ENCODE data around the gene OSBPL1A.
A peak's percentile ranks its signal among the peaks of the same experiment; 100 is the strongest.

Gene OSBPL1A

GRCh38 chr18:24333084-24333483 lies 64.5 kb downstream of the OSBPL1A start:
- no peak for DNase-seq

GRCh38 chr18:24326211-24326610 lies 71.4 kb downstream of the OSBPL1A start:
- no peak for DNase-seq

GRCh38 chr18:24322584-24323136 lies 75.0 kb downstream of the OSBPL1A start:
- DNase-seq, result no peak

- no peak for DNase-seq
Observed at GRCh38 chr18:24321071-24321470, 76.6 kb downstream of the OSBPL1A start.

DNA sequence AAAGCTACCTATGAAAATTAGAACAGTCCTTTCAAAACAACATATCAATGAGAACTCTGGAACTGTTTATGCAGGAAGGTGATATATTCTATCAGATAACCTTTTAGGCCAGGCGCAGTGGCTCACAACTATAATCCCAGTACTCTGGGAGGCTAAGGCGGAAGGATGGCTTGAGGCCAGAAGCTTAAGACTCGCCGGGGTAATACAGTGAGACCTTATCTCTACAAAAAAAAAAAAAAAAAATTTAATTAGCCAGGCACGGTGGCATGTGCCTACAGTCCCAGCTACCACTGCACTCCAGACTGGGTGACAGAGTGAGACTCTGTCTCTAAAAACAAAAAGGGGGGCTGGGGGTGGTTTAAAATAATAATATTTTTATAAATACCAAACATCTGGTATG lies 77.9 kb downstream of the OSBPL1A start:
- DNase-seq, result no peak

DNA sequence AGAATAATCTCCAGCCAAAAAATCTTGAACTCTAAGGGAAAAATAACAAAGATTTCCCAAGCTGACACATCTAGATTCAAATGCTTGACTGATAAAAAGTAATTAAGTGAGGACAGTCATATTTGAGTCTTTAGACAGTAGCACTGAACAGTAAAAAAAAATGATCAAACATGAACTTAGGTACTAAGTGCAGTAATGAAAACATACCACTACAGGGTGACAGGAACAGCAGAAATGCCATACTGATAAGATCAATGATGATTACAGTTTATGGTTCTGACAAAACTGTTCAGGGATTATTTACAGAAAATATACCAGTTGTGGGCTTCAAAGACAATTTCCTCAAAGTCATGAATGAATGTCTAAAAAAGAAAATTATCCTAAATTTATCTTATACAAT lies 80.3 kb downstream of the OSBPL1A start:
- no peak for DNase-seq

- DNase-seq, result no peak
Observed at GRCh38 chr18:24315170-24315569, 82.5 kb downstream of the OSBPL1A start.

GRCh38 chr18:24306201-24306600 lies 91.4 kb downstream of the OSBPL1A start:
- no peak for DNase-seq

- DNase-seq, result no peak
Observed at GRCh38 chr18:24300703-24301102, 96.9 kb downstream of the OSBPL1A start.

DNA sequence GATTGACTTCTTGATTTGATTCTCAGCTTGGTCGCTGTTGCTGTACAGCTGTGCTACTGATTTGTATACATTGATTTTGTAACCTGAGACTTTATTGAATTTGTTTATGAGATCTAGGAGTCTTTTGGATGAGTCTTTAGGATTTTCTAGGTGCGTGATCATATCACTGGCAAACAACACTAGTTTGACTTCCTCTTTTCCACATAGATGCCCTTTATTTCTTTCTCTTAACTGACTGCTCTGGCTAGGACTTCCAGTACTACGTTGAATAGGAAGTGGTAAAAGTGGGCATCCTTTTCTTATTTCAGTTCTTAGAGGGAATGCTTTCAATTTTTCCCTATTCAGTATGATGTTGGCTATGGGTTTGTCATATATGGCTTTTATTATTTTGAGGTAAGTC lies 101.3 kb downstream of the OSBPL1A start:
- DNase-seq, result no peak

GRCh38 chr18:24293254-24293653 lies 104.4 kb downstream of the OSBPL1A start:
- DNase-seq, result no peak

DNA sequence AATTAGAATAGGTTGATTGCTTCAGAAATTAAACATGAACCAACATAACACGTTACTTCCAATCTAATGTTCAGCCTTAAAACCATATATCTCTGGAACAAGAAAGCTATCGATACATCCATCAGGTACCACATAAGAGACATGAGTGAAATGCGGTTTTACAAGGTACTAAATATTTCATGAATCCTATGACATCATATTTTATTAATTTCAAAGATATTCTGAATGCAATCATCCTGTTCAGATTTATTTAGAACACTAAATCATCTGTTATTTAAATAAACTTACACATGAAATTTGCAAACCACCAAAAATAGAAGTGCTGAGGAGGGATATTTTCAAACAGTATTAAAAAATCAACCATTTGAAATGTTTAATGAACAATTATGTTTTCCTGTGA lies 119.0 kb downstream of the OSBPL1A start:
- no peak for DNase-seq

GRCh38 chr18:24277516-24278195 lies 120.0 kb downstream of the OSBPL1A start:
- DNase-seq, result no peak

GRCh38 chr18:24276994-24277393 lies 120.6 kb downstream of the OSBPL1A start:
- no peak for DNase-seq

- DNase-seq, result no peak
Observed at GRCh38 chr18:24274837-24275236, 122.8 kb downstream of the OSBPL1A start.

DNA sequence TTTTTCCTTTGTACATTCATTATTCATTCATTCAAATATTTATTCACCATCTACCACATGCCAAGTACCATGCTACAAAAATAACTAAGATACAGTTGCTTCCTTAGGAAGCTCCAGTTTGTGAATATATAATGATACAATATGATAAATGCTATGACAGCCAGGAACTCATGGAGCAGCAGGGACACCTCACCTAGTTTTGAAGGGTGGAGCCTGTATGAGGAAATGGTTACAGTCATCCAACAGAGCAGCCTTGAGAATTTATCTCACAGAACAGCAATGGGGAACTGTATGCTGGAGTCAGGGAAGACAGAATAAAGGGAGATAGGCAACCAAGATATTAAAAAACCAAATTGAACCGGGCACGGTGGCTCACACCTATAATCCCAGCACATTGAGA lies 124.0 kb downstream of the OSBPL1A start:
- DNase-seq, result no peak

DNA sequence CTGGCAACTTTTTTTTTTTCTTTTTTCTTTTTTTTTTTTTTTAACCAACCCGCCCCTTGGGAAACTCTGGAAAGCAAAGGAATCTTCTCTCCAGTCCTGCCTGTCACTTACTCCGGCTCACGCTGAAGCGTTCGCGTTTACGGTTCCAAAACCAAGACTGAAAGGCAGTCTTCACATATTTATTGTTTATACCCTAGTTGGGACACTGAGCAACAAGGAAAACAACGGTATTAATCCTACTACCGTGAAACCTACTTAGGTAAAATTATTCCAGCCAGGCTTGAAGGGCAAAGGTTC lies 125.4 kb downstream of the OSBPL1A start:
- DNase-seq, result no peak

GRCh38 chr18:24271381-24272228 lies 126.0 kb downstream of the OSBPL1A start:
- peak; percentile 67 for DNase-seq

GRCh38 chr18:24270937-24271380 lies 126.7 kb downstream of the OSBPL1A start:
- DNase-seq, result no peak

- DNase-seq, result no peak
Observed at GRCh38 chr18:24270358-24270936, 127.2 kb downstream of the OSBPL1A start.

- DNase-seq, result no peak
Observed at GRCh38 chr18:24268784-24269550, 128.7 kb downstream of the OSBPL1A start.

- no peak for DNase-seq
Observed at GRCh38 chr18:24267878-24268277, 129.7 kb downstream of the OSBPL1A start.

- DNase-seq, result no peak
Observed at GRCh38 chr18:24266131-24266530, 131.5 kb downstream of the OSBPL1A start.

All from activated CD8-positive, alpha-beta memory T cell treated with anti-CD3 and anti-CD28 coated beads, Interleukin-2, amount 50 U/mL, for 48 hours (primary cell).